Measurements from ENCODE around the gene ZNF654. TPM values are rescaled to one million over a fixed set of nuclear protein-coding genes. Genes with fewer than 3 reads are reported as not detected.

The ZNF654 gene
- polyA plus RNA-seq, 1 experiment: 6.7 TPM

DNA sequence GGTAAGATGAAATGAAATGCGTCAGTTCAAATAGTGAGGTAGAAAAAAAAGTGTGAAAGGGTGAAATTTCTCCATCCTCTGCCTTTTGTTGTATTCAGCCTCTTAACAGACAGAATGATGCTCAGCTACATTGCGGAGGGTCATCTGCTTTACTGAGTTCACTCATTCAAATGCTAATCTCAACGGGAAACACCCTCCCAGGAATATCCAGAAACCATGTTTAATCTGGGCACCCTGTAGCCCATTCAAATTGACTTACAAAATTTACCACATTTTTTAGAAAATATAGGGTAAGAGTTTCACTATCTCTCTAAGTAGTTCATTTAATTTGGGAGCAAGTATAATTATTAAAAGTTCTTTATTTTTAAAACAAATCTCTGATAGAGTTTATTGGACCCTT, 133.6 kb downstream of the ZNF654 start:
- Histone ChIP-seq H3K27me3 (ENCODE audit: control insufficient read depth, insufficient read depth, low read length) (no peaks in the 10 kb centered on the region), H3K4me3 (ENCODE audit: low read depth, low read length) (no peak overlapping the region), H3K27ac (ENCODE audit: low read depth, low read length) (no peak overlapping the region), H3K9me3 (ENCODE audit: control insufficient read depth, insufficient read depth, low read length) (no peaks in the 10 kb centered on the region)
- TF ChIP-seq, protein P1, sequence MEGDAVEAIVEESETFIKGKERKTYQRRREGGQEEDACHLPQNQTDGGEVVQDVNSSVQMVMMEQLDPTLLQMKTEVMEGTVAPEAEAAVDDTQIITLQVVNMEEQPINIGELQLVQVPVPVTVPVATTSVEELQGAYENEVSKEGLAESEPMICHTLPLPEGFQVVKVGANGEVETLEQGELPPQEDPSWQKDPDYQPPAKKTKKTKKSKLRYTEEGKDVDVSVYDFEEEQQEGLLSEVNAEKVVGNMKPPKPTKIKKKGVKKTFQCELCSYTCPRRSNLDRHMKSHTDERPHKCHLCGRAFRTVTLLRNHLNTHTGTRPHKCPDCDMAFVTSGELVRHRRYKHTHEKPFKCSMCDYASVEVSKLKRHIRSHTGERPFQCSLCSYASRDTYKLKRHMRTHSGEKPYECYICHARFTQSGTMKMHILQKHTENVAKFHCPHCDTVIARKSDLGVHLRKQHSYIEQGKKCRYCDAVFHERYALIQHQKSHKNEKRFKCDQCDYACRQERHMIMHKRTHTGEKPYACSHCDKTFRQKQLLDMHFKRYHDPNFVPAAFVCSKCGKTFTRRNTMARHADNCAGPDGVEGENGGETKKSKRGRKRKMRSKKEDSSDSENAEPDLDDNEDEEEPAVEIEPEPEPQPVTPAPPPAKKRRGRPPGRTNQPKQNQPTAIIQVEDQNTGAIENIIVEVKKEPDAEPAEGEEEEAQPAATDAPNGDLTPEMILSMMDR (IDR thresholded peaks at IDR 0.05; ENCODE audit: low read depth, low read length): no peak
- CTCF ChIA-PET: no interaction called here
- POLR2A ChIA-PET: no interaction called here
- DNase-seq (ENCODE audit: low read depth, low spot score): no peak

Other genes starting within 250 kb of the ZNF654 start
- 88.1 and 109 TPM in 2 replicates for gene CGGBP1, start 250 bp upstream of the ZNF654 start, polyA plus RNA-seq (2011; rRNA removed)
- 18.0 and 22.6 TPM in 2 replicates for gene C3orf38, start 90.7 kb downstream of the ZNF654 start, polyA plus RNA-seq (2011; rRNA removed)

All from AG04450 (cell line).